Right kidney (tissue), 1 donor: Measurements from ENCODE around the gene CTNNA2.

Source experiments
- DNase-seq: peaks from one replicate; pipeline ENCODE4 v3.0.0-alpha.2; 2016

Gene CTNNA2

DNA sequence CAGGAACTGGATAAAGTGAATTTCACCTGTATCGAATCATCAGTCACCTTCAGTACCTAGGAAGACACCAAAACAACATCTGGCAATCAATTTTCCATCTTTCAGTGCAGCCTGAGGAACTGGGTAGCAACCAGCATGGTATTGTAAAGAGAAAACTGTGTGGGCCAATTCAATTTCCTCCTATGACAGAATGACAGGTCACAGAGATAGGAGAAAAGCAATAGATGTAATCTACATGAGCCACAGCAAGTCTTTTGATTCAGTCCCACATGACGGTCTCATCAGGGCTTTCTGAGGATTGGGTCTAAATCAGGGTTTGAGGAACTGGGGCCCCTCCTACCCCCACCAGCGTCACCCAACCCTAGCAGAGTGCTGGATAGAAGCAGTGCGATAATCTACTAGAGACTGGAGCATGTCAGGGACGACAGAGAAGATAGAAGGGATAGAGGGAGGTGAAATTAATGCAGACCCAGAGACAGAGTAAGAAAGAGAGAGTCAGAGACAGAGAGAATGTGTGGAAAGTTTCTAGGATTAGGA is 523.0 kb downstream of the CTNNA2 start:
- no peak for DNase-seq

DNA sequence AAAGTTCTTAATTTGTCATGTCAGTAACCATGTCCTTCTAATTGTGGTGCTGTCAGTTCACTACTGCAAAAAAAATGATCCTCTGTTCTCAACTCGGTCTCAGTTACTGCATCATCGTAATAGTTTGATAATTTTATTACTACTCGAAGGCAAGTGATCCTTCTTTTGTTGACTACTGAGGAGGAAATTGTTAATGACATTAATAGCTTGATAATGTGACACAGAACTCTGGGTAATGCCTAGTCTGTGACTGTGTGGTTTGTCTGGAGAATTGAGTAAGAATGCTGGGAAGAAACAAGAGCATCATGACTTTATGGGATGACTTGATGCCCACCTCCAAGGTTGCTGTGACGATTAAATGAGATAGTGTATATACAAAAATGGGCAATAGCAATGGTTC is 524.5 kb downstream of the CTNNA2 start:
- DNase-seq = no peak

DNA sequence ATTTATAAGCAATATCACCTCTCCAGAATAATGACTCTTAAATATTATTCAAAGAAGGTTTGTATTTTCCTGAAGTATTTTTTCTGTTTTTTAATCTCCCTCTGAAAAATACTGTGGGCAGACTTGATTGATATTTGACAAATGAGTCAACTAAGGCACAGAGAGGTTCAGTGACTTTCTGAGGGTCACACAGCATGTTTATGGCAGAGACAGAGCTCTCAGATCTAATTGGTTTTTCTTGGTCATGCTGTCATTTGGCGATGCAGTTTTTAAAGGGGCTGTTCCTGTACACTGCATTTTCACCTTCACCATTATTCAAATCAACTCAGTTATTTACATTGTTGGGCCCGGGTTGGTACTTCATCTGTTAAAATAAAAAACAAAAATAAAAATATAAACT is 527.4 kb downstream of the CTNNA2 start:
- no peak for DNase-seq

DNA sequence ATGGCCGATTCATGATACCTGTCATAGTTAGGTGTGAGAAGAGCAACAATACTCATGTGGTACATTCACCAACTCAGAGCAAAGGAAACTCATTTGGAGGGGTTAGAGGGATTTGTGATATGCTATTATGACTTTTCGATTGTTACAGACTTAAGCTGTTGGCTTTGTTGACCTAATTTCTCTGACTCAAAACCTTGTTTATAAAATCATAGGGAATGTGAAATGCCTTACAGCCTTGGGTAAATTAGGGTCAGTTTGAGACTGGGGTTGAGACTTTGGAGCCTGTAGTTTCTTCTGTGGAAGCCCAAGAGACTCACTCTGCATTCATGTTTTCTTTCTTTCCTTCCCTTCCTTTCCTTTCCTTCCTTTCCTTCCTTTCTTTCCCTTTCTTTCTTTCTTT is 529.8 kb downstream of the CTNNA2 start:
- DNase-seq = no peak

DNA sequence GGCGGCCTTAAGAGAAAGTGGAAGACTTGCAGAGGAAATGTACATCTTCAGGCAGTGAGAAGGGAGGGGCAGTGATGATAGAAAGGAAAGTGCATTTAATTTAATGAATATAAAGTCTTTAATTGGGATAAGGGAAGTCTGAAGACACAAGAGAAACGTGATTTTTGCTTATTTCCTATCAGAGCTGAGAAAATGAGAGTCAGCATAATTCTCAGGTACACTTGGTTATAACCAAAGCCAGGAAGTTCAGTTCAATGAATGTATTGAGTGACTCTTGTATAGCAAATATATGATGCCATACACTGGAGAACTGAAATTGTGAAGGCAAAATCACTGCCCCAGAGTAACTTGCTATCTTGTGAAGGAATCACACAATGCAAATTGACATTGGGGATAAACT is 535.4 kb downstream of the CTNNA2 start:
- no peak for DNase-seq

DNA sequence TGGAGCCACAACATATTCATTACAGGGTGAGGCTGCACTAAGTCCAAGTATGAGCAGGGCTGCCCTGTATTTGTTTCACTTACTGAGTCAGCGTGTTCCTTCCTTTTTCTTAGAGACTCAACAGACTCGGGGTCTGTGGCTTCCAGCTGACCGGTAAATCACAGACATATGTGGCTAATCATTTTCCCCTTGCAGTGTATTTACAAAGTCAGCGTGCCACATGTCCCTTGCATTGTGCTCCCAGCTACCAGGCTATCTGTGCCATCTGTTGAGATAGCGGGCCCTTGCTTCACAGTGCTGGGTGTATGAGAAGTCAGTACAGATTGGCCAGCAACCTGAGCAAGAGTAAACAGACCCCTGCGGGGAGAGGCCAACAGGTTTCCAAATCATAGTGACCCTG is 537.4 kb downstream of the CTNNA2 start:
- DNase-seq = no peak

DNA sequence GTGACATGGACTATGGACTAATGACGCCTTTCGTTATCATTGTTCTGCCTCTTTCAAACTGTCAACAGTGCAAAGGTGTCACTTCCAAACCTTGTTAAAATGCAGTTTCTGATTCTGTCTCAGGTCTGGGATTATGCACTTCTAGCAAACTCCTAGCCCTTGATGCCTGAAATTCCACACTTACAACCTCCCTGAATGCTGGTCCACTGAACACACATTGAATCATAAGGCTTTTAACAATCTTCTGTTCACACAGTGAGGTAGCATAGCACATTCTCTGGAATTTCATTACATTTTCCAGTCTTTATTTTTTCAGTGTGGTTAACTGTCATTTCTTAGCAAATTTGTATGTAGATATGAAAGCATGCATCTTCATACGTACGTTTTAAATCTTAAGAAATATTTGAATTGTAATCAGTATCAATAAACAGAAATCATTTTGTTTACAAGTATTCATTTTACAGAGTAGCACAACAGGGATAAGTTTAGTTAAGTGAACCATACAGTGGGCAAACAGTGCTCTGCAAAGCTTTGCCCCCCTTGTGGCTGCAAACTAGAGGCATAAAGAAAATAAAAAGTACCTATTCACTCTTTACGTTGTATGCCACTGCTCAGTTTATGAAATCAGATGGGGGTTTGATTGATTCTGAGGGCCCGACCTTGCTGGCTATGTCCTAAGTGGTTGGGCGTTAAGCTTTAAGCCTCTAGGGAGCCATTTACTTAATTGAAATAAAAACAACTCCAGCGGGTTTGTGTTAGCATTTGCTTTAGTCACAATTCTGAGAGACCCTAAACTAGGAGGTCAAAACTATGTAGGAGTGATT is 540.9 kb downstream of the CTNNA2 start:
- no peak for DNase-seq

DNA sequence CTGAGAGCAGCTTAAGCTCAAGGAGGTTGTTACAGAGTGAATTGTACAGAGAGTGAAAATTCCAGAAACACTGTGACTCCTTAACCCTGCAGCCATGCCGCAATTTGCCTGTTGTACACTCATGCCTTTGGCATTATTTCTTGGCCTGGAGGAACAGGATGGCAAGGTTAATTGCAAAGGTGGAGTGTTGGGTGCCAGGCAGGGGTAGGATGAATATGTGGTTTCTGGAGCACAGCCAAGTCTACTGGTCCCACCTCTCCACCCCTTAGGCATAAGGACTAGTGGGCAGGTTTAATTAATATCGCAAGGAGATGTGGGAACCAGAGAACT is 541.5 kb downstream of the CTNNA2 start:
- DNase-seq = no peak

DNA sequence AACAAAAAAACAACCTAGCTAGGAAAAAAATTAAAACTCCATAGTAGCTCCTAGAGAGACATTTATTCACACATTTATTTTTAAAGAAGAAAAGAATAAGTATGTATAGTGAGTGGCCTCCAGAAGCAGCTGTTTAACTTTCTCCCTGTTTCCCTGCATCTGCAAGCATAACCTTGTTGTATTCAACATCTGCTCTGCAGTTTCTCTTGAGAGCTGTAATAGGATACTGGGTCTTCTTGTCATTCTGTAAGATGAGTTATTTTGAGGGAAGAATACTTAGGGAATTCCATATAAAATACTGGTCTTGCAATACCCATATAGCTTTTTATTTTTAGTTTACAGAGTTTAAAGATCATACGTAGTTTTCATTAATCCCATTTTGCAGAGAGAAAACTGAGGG is 545.1 kb downstream of the CTNNA2 start:
- DNase-seq = no peak

DNA sequence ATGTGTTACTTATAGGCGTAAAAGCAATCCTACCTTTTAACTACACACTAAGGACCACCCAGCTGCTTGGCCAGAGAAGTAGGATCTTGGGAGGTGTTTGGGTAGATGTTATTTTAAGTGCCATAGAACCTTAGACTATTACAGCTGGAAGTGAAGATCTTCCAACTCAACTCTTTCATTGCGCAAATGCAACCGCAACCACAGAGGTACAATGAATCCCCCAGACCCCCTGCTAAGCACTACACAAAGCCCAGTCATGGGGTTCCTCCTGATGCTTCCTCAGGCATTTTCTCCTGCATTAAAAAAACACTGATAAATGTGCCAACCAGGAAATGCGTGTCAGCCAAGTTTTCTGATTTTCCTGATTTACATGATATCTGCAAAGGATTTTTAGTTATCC is 545.7 kb downstream of the CTNNA2 start:
- DNase-seq = no peak

DNA sequence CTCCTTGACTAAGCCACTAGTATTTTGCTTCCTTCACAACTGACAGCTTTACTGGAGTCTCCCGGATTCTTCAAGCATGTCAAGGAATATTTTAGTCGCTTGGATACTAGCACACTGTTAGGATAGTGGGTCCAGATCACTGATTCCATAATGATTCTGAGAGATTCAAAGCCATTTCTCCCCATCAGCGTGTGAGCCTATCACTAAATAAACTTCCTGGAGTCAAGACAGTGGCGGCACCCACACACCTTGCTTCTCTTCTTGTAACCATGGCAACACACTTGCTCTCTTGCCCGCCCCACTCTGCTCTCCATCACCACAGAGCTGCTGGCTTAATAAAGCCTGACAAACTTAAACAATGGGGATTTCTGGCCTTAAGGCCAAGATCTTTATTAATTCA is 546.6 kb downstream of the CTNNA2 start:
- DNase-seq = no peak

DNA sequence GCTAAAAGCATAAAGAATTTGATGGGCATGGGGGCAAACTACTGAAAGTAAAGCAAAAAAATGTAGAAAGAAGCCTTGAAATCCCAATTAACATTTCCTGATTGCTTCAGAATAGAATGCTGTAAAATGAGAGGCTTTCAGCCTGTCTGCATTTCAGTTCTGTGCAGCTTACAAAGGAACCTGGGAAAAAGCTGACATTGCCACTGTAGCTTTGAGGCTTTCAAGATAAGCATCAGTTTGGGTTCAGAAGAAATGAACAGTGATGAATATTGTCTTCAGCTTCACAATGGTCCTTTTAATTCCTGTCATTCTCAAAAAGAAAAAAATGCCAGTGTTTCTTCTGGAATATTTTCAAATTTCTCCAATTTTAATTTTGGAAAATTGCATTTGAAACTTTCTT is 549.0 kb downstream of the CTNNA2 start:
- no peak for DNase-seq

DNA sequence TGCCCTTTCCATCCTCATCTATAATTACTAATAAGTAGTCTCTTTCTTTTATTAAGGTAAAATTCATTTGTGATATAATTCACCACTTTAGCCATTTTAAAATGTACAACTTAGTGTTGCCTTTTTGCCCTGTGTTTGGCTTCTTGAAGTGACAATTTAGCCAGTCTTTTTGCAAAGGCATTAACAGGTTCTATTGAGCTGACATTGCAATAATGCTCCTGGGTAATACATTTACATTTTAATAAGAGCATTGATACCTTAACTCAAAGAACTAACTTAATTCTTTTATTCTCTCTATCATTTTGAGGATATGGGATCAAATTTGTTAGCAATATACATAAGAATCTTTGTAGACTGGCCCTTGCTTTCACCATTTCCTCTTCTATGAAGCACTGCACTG is 549.4 kb downstream of the CTNNA2 start:
- no peak for DNase-seq

DNA sequence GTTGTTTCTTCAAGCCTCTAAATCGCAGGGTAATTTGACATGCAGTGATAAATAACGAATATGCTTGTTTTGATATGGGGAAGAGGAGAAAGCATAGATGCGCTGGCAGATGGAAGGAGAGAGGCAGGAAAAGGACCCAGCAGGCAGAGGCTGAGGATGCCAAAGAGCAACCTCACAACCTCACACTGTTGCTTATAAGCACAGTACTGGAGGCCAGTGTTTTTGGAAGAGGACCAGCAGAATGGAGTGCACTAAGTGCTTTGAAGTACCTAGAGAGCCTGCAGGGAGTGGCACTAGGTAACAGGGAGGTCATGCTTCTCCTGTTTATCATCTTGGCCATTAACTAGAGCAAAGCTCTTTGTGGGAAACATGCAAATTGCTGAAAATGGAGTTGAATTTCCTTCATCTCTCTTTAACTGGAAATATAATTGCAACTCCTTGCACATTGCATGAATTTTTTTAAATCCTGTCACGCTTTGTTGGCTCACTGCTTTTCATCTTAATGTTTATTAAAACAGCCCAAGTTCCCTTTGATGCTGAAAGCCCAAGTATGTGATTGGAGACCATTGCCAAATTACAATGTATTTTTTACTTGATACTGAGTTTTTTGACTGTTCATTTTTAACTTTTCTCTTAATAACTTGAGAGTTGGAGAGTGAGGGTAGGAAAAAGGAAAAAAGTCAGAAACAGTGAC is 555.3 kb downstream of the CTNNA2 start:
- no peak for DNase-seq

DNA sequence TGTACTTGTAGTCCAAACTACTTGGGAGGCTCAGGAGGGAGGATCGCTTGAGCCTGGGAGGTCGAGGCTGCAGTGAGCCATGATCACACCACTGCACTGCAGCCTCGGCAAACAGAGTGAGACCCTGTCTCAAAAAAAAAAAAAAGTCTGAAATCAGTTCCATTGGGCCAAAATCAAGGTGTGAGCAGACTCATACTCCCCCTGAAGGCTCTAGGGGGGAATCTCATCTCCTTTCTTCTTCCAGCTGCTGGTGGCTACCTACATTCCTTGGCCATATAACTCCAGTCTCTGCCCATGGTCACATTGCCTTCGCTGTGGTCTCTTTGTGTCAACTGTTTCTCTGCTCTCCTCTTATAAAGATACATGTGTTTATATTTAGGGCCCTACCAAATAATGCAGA is 557.7 kb downstream of the CTNNA2 start:
- DNase-seq = no peak

DNA sequence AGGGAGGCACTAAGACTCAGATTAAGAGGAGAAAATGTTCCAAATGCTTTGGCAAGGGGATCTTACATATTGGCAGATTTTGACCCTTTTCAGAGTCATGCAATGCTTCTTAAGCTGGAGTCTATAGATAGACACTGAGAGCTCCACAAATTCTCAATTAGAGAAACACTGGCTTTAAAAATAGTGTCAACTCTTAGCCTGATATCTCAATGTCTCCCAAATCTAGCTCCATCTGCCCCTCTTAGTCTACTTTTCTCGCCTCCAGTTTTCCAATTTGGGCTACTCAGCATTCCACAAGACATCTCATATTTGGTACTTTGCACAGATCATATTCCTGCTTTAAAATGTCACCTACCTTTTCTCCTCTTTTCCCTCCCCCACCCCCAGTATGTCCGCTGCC is 559.1 kb downstream of the CTNNA2 start:
- no peak for DNase-seq

DNA sequence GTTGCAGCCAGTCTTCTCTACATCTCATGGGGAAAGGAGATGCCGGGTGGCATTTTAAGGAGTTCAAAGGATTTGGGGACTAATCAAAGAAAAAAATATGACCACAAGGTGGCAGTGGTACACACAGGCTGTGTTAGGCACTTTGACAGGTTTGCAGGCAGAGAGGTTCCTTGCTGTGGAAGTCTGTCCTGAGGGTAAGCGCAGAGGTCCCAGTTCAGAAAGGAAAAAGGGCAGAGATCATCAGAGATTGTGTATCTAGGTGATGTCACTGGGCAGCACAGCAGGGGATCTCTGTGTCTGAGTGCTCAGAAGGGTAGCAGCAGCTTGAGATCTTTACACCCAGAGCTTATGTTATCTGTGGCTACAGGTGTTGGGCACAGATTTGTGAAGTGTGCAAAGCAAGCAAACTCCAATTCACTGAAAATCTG is 560.3 kb downstream of the CTNNA2 start:
- peak; percentile 36 for DNase-seq

DNA sequence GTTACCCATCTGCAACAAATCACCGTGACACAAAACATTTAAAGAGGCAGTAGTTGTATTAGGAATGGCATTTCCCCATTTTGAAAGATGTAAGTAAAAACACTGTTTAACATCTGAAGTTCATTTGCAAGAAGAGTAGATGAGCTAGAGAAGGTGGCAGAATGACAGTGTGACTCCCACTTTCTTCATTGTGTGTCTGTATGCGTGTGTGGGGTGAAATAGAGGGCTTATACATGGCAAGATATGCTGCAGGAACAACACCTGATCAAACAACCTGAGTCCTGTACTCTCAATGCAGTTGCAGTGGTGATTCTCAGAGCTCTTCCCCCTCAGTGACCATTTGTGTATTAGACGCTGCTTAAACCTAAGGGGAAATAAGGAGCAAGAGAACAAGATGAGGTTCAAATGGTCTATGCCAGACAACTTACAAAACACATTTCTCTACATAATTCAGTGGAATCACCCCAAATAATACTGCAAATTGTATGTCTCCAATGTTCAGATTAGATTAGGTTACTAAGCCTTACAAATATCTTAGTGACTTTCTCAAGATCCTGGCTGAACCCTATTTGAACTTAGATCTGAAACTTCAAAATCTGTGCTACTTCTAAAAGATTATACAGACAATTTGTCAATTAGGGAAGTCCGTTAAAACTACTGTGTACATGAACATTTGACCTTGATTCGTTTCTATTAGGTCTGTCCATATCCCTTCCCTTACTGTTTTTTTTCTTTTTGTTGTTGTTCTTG is 561.6 kb downstream of the CTNNA2 start:
- DNase-seq = no peak

DNA sequence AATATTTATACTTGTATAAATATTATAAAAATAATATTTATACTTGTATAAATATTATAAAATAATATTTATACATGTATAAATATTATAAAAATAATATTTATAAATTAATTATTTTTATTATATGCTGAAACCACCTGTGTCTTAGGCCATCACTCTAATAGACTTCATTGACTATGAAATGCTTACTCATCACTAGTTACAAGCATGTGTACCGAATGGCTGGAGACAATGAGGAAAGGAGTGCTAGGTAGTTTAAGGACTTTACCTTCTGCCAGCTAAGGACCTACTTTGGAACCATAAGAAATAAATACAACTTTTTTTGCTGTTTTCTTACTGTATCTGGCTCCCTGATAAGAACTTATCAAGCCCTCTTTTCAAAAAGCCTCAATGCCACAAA is 562.9 kb downstream of the CTNNA2 start:
- DNase-seq = no peak

DNA sequence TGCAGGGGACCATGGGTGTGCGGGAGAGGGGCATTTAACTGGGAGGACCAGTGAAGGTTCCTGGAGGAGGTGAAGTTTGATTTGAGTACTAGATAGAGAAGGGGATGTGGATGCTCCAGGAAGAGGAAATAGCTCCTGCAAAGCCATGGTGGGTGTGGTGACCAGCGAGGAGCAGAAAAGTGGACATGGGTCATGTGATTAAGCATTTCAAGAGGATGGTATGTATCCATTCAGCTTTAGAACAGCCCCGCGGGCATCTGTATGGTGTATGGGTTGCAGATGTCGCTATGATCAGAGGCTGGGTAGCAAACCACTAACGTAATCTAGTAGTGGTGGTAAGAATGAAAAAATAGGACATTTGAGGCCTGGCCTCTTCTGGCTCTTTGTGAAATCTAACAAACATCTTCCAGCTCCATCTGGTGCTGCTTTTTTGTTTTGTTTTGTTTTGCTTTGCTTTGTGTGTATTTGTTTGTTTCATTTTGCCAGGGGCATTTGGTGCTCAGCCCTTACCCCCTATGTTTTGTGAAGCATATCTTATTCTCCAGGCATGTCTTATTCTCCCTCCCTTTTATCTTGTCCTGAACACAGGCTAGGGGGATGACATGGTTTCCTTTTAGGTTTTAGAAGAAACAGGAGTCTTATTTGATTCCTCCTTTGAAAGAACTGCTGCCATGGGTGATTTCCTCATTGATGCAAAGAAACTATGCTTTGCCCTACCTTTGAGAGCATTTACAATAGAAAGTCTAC is 565.6 kb downstream of the CTNNA2 start:
- DNase-seq = no peak

DNA sequence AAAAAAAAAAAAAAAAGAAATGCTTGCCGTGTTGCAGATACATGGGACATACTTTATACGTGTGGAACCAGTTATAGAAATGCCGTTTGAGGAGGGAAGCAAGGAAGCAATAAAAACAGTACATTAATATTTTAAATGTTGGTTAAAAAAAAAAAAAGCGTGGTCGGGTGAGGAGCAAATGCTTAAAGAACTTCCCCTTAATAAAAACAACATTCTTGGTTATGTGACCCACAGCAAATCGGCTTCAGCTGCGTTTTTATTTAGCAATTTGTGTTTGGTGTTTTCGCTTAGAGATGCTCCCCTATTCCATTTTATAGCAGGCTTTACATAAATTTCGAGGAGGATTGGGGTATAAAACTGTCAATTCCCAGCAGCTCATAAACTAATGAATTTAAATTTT is 568.1 kb downstream of the CTNNA2 start:
- DNase-seq = no peak

DNA sequence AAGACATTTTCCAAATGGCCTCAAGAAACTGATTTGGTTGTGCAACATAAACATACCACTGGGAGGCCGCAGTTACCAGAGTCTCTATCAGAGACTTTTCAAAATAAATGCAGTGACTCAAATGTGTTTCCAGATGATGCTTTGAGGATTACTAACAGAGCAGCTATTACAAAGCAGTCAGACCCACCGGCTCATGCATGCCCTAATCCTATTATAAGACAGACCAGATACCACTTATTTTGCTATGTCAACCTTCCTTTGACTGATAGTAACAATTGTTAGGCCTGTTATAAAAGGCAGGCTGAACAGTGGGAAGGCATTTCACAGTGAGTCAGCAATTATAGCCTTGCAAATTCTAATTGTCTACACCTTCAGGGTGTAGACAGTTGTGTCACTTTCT is 574.0 kb downstream of the CTNNA2 start:
- DNase-seq = no peak

DNA sequence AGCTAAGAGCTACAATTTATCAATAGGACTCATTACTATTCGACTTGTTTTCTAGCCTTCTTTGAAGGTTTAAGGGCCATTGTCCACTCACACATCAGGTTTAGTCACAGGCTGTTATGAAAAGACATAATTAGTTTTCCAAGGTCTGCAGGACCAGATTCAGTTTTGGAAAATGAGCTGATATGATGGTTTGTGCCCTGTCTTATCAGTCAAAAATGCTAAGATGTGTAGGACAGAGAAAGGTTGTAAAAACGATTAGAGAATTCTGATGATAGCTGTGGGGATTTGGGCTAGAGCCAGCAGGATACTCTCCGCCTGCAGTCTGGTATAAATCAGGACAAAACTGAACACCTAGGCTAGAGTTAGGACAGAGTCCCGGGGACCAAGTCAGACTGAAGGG is 578.4 kb downstream of the CTNNA2 start:
- no peak for DNase-seq
